Hindlimb muscle (tissue), 1 donor: ENCODE data around the gene USP13. TPM values are rescaled to one million over a fixed set of nuclear protein-coding genes. Genes with fewer than 3 reads are reported as not detected.
A peak's percentile ranks its signal among the peaks of the same experiment; 100 is the strongest.
"Not testable (repeated sequence)": the region's sequence is repeated elsewhere in the genome, so short reads cannot be mapped to it uniquely, and the experiment has no call there.

Experiments used
- DNase-seq: peaks from one replicate; pipeline ENCODE4 v3.0.0-alpha.2; 2013
- polyA plus RNA-seq: library from polyadenylated mRNA; unstranded; fragments of 120-200 nt; gene quantifications from one replicate; pipeline ENCODE4 v1.2.1, GENCODE V29; 2013; ENCODE audit not compliant: insufficient read length

The USP13 gene
- polyA plus RNA-seq, 1 donor: 53.4 TPM

DNA sequence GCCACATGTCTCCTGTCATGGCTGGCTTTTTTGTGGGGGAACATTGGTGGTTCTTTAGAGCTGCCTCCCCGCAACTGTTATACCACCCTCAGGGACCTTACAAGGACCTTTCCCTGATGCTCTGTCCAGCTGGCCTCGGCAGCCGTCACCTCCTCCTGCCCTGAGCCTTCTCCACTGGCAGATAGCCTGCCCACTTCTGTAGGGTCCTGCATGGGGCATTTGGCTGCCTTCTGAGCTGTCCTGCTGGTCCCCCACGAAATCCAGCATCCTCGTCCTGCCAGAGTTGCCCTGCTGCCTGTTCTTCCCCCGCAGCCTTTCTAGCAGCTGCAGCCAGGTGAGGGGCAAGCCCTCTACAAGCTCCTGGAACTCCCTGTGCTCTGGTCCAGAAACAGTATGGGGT, 86.2 kb downstream of the USP13 start:
- DNase-seq: no peak

DNA sequence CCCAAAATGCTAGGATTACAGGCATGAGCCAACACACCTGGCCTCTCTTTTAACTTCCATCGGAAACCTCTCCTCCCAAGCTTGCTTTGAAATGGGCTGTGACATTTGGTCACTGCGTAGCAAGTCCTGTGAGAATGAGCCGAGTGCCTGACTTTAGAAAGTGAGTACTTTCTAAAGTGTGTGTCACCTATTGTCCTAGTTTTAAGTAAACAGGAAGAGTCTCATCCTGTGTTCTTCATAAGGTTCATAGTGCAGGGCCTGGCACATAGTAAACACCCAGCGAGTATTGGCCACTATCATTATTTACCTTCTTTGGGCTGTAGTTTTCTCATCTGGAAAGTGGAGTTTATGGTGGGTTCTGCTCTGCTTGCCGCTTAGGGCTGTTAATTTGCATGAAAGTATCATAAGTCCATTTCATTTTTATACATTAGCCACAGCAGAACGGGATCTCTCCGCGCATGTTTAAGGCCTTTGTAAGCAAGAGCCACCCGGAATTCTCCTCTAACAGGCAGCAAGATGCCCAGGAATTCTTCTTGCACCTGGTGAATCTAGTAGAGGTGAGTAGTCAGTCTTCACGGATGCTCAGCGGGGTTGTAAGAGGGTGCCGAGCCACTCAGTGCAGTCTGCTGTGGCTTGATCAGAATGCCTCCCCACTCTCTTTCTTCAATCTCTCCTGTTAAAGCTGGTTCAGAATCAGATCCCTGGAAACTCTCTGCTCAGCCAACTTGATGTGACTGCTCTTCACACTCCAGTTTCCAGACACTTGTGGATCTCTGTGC, 87.2 kb downstream of the USP13 start:
- DNase-seq: no peak

DNA sequence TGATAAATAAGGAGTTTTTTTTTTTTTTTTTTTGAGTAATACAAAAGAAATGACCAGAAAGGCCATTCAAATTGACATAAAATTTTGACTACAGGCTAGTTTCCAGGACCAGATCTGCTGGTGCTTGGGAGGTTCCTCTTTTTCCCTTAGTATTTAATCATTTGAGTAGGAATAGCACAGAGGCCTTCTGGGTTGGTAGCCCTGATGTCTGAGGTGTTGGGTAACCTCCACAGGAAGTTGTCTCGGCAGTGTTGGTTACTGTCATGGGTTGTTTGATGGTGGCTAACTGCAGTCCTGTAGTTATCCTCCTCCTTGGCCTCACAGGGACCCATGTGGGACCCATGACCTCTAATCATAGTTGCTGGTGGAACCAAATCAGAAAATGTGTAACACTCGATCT, 91.1 kb downstream of the USP13 start:
- DNase-seq: no peak

DNA sequence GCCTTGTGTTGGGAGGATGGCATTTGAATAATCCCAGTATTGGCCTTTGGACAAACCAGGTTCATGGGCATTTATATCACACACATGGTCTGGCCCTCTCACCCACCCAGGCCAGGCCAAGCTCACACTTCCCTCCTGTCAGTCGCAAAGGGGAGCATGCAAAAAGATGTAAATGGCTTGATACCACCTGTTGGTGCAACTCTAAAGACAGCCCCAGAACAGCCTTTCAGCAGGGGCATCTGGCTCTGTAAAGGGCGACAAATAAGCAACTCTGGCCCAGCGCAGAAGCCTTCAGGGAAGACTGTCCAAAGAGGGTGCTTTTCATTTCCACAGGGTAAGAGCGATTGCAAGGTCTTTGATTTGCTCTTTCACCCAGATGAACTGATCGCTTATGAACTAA, 91.8 kb downstream of the USP13 start:
- DNase-seq: no peak

DNA sequence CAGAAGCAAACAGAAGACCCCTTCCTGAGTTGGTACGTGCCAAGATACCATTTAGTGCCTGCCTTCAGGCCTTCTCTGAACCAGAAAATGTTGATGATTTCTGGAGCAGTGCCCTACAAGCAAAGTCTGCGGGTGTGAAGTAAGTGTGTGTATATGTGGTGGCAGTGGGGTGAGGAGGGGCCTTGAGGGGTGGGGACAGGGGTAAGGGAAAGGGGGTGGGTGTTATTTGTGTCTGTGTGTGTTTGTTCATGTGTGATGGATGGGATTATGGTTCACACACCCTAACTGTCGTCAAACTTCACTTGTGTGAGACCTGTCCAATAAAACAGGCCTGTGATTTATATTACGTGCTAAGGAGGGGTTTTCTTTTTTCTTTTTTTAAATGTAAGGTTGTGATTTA, 92.2 kb downstream of the USP13 start:
- DNase-seq: no peak

DNA sequence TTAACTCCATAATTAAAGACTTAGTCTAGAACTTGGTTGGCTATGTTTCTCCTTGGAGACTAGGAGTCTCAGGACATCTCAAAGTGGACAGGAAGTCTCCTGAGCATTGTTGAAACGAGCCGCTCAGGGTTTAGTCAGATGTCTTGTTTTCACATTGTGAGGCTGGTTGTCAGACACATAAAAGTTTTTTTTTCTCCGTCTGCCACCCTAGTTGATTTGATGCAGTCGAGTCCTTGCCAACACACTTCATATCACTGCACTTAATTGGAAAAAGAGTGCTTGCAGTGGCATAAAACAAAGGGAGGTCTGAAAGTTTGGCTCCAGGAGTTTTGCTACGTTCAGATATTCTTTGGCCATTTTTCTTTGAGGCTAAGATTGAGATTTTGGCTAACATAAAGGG, 92.9 kb downstream of the USP13 start:
- DNase-seq: no peak

DNA sequence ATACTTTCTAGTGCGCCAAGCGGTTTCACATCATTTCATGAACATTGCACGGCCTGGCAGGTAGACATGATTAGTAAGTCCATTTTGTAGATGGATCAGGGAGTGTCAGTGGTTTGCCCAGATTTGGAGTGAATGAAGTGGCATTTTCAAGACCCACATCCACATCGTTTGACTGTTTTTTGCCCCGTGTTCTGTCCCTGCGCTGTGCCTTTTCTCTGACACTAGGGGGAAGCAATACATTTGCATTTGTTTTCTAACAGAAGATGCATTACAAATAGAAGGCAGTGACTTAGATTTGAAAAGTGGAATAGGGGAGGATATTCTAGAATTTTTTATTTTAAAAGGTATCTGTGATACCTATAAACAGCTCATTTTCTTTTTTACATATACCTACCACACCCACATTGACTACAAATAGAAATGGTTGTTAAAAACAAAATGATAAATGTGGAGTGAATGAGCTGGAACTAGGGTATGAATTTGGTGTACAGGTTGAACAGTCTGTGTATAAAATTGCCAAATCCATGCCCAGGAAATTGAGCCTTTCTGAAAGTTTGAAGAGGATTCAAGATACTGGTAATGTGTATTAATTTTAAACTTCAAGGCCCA, 98.0 kb downstream of the USP13 start:
- peak; percentile 8 for DNase-seq

DNA sequence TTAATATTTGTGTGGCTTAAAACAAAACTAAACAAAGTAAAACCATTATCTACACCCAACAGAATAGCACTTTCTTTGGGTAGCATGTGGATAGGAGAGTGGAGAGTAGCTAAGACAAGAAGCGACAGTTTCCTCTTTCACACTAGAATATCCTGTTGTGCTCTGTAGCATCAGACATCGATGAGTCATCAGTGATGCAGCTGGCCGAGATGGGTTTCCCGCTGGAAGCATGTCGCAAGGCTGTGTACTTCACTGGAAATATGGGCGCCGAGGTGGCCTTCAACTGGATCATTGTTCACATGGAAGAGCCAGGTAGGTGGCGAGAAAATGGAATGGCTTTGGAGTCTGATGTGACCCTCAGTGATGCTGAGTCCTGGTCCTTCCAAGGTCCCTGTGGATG, 108.1 kb downstream of the USP13 start:
- DNase-seq: no peak

DNA sequence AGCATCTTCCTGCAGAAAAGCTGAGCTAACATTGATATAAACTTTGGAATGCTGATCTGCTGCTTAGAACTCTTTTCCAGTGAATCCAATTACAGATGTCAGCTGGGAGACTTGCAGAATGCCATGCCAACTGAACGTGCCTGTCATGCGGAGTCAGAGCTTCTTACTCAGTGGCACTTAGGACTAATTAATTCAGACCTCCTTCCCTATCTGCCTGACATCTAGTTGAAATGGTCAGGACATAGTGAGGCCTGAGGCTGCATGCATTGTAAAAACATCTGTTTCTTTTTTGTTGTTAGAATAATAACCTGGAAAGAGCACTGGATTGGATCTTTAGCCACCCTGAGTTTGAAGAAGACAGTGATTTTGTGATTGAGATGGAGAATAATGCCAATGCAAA, 112.6 kb downstream of the USP13 start:
- DNase-seq: no peak

DNA sequence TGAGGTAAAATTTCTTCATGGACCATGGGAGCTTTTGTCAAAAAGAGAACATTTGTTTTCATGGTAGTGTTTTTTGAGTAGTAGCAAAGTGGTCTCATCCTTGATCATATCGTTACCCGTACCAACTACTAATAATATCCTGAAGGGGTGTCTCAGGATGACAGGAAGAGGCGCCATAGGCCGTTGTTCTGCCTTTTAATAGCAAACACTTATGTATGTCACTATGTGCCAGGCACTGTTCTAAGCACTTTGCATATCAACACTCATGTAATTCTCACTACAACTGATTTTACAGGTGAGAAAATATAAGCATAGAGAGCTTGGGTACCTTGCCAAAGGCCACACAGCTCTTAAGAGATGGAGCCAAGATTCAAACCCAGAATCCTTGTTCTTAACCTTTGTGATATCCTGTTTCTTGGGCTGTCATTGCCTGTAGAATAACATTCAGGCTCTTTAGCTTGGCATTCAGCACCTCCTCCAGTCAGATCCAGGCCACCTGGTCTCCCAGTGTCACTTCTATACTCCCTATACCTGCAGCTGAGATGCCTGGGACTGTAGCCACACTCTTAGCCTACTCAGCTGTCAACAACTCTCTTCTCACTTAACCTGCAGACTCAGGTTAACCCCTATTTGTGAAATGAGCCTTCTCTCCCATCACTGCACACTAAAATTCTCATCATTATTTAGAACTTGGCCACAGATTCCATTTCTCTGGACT, 113.7 kb downstream of the USP13 start:
- no peak for DNase-seq

DNA sequence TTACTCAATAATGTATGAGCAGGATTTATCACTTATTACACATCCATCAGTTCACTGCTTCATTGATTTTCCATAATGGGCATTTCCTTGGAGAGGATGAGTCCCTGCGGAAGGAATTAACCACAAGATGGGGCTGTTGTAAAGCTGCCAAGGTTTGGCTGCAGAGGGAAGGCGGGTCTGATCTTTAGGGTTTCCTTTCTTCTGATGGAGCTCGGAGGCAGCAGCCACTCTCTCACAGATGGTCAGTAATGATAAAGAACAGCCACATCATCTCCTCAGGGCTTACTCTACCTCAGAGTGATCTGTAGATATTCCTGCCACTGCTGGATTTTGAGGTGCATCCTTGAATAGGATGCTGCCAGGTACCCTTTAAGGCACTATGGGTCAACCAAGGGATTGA, 115.2 kb downstream of the USP13 start:
- peak; percentile 8 for DNase-seq

DNA sequence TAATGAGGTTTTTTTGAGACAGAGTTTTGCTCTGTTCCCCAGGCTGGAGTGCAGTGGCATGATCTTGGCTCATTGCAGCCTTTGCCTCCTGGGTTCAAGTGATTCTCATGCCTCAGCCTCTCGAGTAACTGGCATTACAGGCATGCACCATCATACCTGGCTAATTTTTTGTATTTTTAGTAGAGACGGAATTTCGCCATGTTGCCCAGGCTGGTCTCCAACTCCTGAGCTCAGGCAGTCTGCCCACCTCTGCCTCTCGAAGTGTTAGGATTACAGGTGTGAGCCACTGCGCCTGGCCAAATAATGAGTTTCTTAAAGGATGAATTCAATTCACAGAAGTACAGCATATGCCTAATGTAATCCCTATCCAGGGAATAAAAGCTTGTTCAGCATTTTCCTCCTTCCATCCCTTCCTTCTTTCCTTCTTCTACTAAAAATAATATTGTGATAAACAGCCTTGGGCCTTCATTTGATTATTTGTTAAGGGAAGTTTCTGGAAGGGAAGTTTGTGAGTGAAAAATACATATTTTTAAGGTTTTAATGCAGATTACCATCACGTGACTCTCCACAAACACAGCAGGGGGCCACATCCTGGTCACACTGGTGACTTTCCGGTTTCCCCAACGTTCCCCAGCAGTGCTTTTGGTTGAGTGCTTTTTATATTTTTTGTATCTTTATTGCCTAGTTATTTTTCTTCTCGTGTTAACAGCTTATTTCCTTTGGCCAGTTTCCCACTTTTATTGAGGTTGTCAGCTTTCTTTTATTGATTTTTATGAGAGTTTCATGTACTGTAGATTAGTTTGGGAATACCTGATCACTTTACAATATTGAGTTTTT, 116.8 kb downstream of the USP13 start:
- DNase-seq: no peak

DNA sequence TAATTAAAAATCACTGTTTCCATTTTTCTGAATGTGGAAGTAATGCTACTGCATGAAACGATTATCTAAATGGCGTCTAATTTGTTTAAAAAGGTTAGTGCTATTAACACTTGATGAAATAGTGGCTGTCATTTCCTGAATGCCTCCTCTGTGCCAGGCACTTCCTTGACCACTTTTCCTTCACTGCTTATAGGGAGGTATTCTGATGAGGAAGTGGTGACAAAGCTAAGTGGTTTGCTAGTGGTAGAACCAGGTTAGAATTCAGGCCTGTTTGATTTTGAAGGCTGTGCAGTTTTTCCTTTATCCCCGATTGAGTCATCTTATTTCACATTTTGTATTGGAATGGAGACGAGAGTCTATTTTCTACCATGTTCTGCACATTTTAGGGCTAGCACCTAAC, 119.0 kb downstream of the USP13 start:
- DNase-seq: no peak

DNA sequence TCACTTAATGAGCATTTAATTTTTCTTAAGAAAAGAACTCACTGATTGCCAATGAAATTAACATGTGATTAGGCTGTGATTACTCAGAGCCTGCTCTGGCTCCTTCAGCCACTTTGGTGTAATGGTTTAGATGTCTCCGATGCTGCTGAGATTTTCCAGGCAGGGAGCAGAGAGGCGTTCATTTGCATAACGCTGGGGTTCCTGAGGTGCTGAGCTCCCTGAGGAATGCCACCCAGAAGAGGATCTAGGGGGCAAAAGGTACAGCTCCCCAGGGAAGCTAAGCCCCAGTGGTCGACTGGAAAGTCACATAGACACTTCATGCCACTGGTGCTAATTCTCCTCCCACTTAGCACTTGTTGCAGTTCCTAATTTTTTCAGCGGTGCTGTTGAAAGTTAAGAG, 119.5 kb downstream of the USP13 start:
- DNase-seq: no peak

DNA sequence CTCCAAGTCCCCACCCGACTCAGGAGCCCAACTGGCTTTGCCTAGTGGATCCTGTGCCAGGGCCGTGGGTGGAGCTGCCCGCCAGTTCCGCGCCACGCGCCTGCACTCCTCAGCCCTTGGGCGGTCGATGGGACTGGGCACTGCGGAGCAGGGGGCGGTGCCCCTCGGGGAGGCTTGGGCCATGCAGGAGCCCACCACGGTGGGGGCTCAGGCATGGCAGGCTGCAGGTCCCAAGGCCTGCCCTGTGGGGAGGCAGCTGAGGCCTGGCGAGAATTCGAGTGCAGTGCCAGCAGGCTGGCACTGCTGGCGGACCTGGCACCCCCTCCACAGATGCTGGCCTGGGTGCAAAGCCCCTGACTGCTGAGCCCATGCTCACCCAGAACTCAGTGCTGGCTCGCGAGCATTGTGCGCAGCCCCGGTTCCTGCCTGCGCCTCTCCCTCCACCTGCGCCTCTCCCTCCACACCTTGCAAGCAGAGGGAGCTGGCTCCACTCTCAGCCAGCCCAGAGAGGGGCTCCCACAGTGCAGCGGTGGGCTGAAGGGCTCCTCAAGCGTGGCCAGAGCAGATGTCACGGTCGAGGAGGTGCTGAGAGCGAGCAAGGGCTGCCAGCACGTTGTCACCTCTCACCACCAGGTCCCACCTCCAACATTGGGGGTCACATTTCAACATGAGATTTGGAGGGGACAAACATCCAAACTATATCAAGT, 122.7 kb downstream of the USP13 start:
- DNase-seq: no peak

DNA sequence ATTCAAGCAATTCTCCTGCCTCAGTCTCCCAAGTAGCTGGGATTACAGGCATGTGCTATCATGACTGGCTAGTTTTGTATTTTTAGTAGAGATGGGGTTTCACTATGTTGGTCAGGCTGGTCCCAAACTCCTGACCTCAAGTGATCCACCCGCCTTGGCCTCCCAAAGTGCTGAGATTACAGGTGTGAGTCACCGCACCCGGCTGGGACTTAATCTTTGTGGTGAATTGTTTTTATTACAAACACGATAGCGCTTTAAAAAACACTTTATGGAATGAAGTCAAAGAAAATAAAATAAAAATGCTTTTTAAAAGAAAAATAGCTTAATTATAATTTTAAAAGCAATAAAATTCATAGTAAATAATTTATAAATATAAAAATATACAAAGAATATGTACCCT, 130.0 kb downstream of the USP13 start:
- DNase-seq: not testable (repeated sequence)

DNA sequence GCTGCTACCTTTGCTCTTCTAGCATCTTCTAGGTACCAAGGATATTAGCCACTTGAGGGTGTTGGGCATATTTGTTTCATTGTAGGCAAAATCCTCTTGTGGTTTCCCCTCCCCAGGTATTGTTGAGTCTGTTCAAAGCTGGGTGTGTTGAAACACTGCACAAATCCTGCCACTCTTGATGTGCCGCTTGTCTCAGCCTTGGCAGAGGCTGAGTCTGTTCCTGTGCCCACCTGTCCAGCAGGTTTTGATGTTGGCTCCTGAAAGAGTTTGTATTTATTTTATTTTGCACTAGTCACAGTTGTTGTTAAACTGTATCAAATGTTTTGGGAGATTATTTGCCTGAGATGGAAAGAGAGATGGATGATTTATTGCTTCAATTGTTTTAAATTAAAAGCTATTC, 136.2 kb downstream of the USP13 start:
- DNase-seq: no peak

DNA sequence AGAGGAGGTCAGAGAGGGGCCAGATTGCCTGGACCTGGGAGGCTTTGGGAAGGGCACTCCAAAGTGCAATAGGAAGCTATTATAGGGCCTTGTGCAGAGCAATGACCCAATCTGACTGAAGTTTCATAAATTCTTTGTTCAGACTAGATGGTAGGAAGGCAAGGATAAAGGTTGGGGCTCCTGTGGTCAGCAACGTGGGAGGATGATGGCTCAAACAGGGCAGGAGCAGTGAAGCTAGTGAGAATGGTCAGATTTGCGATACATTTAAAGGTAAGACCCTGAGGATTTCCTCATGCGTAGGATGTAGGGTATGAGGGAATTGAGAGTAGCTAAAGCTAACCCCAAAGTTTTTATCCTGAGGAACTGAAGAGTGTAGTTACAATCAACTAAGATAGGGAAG, 139.0 kb downstream of the USP13 start:
- DNase-seq: no peak

DNA sequence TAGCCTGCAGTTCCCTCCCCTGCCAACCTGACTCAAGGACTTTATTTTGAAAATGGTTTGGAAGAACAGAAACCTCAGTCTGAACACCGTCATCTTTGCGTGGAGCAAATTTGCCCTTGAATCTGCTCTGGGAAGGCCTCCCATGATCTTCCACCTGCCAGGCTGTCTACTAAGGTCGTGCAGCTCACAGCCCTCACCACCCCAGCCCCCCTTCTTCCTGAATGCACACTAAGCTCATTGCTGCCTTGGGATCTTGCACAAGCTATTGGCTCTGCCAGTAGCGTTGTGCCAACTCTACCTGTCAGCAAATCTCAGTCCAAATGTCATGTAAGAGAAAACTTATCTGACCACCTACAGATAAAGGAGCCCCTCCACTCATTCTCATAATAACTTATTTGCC, 141.5 kb downstream of the USP13 start:
- DNase-seq: no peak

DNA sequence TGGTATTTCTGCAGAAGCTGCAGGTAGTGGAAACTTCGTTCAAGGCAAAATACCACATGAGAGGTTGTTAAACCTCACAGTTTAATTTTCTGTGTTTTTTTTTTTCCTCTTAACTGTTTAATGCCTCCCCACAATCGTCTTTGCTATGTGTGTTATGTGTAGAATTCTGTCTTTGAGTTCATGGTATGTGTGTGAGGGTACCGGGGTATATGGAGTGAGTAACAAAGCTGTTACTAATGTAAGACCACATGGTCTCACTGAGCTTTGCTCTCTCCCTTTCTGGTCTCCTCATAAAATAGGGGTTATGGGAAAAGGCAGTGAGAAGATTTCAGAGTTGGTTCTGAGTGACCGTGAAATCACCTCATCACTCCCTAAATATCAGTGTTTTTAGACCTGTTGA, 143.6 kb downstream of the USP13 start:
- DNase-seq: no peak

DNA sequence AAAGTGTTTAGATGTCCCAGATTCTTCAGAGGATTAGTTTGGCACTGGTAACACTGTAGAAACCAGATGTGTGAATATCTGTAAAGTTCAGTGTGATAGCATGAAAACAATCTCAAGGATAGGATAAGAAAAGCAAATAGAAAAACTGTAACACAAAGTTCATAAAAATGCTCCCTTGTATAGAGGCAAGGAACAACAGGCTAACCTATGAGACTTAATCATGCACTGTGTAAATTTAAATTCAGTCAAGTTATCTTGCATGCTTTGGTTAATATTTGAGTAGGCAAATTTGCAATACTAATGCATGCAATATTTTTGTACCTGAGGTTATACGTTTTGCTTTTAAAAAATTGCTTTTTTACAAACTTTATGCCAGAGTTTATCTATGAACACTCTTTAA, 144.4 kb downstream of the USP13 start:
- no peak for DNase-seq

DNA sequence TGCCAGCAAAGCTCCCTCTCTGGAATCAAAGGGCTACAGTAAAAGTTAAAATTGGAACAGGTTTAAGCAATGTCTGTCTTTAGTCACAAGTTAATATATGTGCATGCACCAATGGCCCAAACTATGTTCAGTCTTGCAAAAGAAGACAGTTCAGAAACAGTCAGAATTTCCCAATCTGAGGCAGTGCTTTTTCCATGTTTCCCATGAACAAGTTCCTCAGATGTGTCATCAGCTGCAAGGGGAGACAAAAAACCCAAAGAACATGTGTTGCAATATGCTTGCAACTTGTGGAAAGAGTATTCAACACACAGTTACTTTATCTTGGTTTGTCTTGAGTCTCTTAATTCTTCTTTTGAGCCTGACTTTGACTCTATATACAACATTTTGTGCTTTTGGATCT, 148.4 kb downstream of the USP13 start:
- DNase-seq: no peak
